Body of pancreas (tissue), 4 donors: ENCODE measurements around the gene KLHL29.

Source experiments
- CTCF ChIP-seq, 7 experiments: fragments of 450-650 bp in 4 of 7; fragments of 200-600 bp in 3 of 7; sonication (generic) in 3 of 7; IDR thresholded peaks; one replicate each; pipeline ENCODE4 v1.5.1; 2016 to 2019; ENCODE audit warnings: antibody characterized with exemption in 7 of 7
- POLR2A ChIP-seq, 3 donors: fragments of 450-650 bp; IDR thresholded peaks; one replicate each; pipeline ENCODE4 v1.6.1; 2016; ENCODE audit warnings: antibody characterized with exemption in 3 of 3, mild to moderate bottlenecking in 2 of 3

- TF ChIP-seq CTCF (IDR thresholded peaks at IDR 0.05), result no peak
- TF ChIP-seq POLR2A (IDR thresholded peaks at IDR 0.05), result no peak
These were observed 268.3 kb downstream of the KLHL29 start for GRCh38 chr2:23653326-23653725.
